Effector CD8-positive, alpha-beta T cell (primary cell): ENCODE measurements around the gene MBD6.

Source experiments
- DNase-seq: peaks from one replicate; lab custom pipeline; 2025; lab: John Stamatoyannopoulos, UW
- total RNA-seq, 4 experiments: gene quantifications; one replicate each; lab custom pipeline; 2026; lab: John Stamatoyannopoulos, UW

Gene MBD6
- total RNA-seq, result 13.2 to 21.9 (median 19.8) reads per million in 4 experiments

DNA sequence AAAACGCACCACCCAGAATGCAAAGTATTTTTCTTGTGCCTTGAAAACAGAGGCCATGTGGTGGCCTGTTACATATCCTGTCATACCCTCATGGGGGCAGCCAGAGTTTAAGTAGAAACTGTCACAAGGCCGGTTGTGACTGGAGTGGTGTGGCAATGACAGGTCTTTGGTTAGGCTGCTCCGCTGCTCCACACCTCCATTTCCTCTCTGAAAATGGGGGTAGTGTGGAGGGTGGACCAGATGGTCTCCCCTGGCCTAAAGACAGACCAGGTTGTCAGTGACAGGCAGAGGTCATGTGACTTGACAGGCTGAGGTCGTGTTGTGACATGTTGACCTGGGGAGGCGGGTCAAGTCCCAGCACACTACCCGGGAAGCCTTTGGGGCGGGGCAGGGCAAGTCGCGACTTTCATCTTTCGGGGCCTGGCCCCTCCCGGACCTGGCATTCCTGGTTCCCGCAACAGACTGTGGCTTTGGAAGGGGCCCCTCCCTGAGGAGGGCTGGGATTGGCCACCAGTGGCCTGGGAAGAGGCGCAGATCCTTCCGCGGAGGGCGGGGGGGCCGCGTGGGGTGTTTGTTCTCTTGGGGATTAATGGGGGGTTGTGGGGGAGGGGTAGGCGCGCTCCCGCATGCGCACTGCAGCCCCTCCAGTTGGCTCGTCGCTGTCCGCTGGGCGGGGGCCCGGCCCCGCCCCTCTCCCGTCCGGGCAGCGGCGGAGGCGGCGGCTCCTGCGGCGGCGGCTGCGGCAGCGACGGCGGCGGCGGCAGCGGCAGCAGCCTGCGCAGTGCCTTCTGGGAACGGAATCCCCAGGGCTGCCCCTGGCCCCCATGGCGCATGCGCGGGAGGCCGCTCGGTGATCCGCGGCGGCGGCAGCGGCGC, at the start of gene MBD6:
MBD6 (plus strand) TSS at position 814 of the 876 bp plus-strand sequence. CDS start 1,480 bp downstream, outside the sequence.
- DNase-seq, result peak; percentile 84

DNA sequence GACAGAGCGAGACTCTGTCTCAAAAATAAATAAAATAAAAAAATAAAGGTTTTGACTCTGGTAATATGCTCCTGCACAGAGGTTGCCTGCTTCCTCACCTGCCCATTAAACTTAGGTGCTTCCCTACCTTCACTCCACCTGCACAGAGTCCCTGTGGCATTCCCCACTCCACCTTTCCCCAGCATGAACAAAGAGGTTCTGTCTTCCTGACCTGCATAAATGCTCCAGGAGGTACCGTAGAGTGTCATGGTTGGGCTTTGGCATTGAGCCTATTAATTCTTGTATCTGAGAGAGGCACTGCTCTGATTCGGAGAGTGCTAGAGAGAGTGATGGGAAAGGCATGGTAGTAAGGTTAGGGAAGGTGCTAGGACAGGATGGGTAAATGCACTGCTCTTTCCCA, 49.2 kb upstream of the MBD6 start:
- no peak for DNase-seq

- no peak for DNase-seq
These were observed 48.7 kb upstream of the MBD6 start for GRCh38 chr12:57473886-57474285.

- no peak for DNase-seq
These were observed 48.2 kb upstream of the MBD6 start for GRCh38 chr12:57474430-57474829.

- no peak for DNase-seq
These were observed 47.8 kb upstream of the MBD6 start for GRCh38 chr12:57474862-57475261.

DNA sequence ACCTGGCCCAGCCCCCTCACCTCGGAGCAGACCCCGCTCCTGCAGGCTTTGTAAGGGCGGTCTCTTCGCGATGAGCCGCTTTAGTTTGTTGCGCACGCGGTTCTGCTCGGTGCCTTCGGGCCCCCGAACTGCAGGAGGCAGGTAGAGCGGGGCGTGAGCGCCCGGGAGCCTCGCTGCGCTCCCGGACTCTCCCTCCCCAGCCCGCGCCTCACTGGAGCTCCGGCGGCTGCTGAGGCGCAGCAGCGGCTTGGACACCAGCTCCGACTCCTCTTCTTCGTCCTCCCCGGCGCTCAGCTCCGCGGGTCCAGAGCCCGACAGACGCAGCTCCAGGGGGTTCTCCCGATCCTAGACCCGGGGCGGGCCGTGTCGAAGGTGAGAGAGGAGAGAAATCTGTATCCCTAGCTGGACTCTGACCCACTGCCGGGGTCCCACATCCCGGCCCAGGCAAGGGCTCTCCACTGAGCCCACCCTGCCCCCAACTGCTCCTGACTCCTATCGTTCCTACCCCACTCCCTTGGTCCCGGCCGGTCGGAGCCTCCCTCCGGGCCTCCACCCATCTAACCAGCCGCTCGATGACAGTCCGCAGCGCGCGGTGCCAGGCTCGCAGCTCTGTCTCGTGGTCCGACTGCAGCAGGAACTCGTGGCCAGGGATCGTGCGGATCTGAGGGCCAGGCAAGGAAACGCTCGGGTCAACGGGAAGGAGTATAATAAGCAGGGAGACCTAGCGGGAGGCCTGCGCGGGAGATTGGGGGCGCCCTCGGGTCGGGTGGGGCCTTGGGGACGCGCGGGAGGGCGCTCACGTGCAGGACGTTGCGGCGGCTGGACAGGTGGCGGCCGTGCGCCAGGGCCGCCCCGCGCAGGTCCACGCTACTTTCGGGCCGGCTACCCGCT, 47.1 kb upstream of the MBD6 start:
- DNase-seq, result no peak

DNA sequence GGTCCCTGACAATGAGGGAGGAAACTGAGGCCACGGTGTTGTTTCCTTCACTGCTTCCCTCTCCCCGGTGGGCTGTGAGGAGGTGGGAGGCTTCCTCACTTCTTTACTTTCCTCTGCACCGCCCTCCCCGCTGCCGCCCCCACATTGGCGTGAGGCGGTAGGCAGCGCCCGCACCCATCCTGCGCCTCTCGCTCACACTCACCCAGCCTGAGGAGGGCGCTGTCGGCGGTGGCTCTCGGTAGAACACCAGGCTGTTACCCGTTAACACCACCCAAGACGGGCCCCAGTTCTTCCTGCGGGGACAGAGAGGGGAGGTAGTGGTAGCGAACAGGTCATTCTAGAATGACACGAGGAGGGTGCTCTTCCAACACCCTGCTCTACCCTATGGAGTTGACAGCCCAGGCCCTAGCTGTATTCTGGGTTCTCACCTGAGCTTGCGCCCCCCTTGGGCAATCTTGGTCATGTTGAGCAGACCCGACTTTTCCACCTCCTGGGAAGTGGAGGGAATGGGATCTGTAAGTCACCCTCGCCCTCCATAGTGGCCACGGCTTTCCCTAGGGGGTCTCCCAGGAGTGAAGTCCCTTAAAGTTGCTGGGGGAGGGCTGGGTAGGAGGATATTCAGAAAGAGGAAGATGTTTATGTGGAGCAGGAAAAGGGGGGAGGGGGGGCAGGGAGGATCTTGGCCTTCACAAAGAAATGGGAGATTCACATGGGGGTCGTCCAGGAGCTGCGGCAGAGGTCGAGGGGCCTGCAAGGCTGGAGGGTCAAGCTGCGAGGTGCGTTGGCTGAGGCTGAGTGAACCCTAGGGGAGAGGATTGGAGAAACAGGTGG, 46.2 kb upstream of the MBD6 start:
- peak; percentile 41 for DNase-seq

DNA sequence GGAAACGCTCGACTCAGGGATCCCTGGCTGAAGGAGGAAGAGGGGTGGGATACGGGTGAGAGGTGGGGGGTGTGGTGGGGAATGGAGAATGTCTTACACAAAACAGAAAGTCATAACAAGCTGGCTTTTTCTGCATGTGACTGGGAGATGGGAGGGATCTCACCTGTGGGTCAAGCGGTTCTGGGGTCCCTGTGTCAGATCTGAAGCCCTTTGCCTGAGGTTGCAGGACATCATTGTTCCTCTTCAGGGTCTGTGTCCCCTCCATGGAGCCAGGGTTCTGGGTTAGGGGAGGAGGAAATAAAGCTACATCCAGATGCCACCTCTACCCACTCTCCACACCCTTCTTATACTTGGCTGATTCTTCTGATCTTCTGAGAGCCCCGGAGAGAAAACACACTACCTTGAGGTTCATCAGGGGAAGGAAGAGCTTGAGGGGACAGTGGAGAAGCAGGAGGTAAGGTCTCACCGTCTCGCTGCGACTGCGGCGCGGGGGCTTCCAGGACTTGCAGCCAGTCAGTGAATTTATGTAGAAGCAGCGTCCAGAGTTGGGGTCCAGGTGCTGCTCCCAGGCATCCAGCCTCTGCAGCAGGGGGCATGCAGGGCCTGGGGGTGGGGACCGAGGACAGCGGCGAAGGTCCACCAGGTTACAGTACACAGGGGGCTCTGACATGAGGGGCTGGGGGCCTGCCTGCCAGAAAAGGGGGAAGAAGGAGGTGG, 45.5 kb upstream of the MBD6 start:
- DNase-seq, result no peak

GRCh38 chr12:57477710-57478681, 44.6 kb upstream of the MBD6 start:
- DNase-seq, result peak; percentile 14

DNA sequence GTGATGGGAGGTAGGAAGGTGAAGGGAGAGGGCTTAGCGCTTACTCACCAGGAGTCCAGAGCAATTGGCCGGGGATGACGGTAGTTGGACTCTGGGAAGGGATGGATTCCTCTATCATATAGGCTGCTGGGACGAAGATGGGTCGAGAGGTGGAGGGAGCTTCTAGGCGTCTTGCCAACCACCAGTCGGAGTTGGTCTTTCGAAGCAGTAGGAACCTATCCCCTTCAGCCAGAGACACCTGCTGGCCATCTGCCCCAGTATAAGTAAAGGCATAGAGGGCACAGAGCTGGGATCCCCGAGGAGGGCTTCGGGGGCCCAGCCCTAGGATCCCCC, 43.6 kb upstream of the MBD6 start:
- no peak for DNase-seq

DNA sequence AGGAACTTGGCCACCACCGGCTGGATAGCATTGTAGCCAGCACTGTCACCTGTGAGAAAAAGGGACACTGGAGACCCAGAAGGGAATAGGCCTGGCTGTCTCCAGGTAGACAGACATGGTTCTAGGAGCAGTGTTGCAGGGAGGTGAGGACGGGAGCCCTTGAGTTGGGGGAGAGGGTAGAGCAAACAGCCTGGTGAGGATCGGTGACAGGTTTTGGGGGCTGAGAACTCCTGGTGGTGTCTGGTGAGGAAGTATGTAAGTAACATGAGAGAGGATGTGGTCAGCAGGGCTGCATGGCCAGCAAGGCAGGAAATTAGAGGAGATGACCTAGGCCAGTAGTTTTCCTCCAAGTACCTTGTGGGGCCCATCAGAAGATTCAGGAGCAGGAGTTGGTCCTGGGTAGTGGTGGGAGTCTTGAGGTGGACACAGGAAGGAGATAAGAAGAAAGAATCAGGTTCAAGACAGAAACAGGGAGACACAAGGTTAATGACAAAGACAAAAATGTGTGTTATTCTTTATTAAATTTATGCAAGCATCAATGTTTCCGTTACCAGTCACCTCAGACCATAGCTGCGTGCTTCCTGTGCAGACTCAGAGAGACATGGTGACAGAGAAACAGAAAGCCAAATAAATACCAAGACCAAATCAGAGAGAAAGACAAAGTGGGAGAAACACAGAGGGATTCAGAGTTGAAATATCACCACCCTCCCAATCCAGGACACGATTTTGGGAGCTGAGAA, 43.1 kb upstream of the MBD6 start, which contains the start of gene ARHGAP9:
ARHGAP9 (minus strand) TSS at position 491 of the 740 bp plus-strand sequence; CDS start at position 31, 460 bp downstream.
- peak; percentile 11 for DNase-seq

DNA sequence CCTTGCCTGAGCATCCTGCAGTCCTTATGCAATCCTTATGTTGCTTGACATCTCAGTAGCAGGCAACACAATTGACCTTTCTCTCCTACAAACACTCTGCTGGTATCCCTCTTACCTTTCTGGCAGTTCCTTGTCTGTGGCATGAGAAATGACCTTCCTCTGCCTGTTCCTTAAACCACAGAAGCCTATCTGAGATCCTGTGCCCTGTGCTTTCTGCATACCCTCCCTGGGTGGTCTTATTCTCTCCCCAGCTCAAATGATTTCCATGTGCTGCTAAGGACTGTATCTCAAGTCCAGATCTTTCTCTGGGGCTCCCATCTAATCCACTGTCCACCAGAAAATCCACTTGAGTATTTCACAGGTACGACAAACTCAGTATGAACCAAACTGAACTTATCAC, 41.0 kb upstream of the MBD6 start:
- DNase-seq, result no peak

DNA sequence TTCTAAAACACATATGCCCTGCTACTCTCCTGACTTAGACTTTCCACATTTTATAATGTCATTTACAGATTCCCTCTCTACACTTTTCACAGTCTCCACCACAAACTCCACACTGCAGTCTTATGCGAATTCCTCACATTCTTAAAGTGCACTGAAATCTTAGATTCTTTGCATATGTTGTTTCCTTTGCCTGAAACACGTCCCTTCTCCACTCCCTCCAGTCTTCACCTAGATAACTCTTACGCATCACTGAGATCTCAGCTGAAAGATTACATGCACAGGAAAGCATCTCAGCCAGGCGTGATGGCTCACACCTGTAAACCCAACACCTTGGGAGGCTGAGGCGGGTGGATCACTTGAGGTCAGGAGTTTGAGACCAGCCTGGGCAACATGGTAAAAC, 39.2 kb upstream of the MBD6 start:
- no peak for DNase-seq

DNA sequence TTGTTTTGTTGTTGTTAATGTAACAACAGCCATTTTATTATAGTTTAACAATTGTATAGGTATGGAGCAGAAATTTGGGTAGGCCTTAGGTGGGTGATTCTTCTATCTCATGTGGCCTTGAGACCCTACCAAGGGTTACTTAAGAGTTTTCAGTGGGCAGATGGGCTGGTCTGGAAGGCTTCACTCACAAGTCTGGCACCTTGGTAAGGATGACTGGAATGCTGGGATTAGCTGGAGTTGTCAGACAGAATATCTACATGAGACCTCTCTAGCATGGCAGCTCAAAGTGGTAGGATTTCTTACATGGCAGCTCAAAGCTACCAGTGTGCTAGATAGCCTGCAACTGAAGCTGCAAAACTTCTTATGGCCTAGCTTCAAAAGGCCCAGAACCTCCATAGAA, 36.9 kb upstream of the MBD6 start:
- DNase-seq, result no peak

DNA sequence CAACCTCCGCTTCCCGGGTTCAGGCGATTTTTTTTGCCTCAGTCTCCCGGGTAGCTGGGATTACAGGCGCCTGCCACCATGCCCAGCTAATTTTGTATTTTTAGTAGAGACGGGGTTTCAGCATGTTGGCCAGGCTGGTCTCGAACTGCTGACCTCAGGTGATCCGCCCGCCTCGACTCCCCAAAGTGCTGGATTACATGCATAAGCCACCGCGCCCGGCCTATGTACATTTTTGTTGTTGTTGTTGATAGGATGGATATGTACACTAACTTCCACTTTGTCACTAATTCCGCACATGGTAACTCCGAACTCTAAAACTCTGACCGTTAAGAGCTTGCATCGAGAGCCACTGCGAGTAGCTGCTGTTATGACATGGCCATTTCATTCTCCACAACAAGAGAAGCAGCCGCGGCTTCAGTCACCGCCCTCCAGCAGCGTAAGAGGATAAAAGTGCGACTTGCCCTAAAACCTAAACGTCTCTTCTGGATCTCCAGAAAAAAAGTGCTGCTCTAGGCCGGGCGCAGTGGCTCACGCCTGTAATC, 35.5 kb upstream of the MBD6 start:
- no peak for DNase-seq

- peak; percentile 83 for DNase-seq
These were observed 34.8 kb upstream of the MBD6 start, which contains the start of gene MARS1 for GRCh38 chr12:57487597-57488401. Gene MARS1, plus strand, starts transcription at chr12:57488068. Its CDS starts 23 bp downstream, at chr12:57488091.

- no peak for DNase-seq
These were observed 34.0 kb upstream of the MBD6 start for GRCh38 chr12:57488402-57489156.
